ENCODE data around the gene FLAD1. TPM values are rescaled to one million over a fixed set of nuclear protein-coding genes. Genes with fewer than 3 reads are reported as not detected.

FLAD1 gene
- total RNA-seq, 1 experiment from 2014 or later, result 72.8 TPM

GRCh38 chr1:154951901-154952657 lies 31.1 kb upstream of the FLAD1 start:
- no peak for DNase-seq (ENCODE audit: low read depth, low spot score)
- Histone ChIP-seq H3K36me3 (ENCODE audit: control insufficient read depth, insufficient read depth, low read length) (no peaks in the 10 kb centered on the region), H3K9me3 (ENCODE audit: control insufficient read depth, insufficient read depth, low read depth, low read length) (no peaks in the 10 kb centered on the region), H3K27me3 (ENCODE audit: control insufficient read depth, insufficient read depth, low read length) (no peaks in the 10 kb centered on the region), H3K4me3 (ENCODE audit: low read depth in 2 of 2, low read length in 2 of 2) (no peak overlapping the region), H3K27ac (ENCODE audit: low read length) (no peak overlapping the region), H3K4me1 (ENCODE audit: control insufficient read depth, insufficient read depth, low read length) (peaks cover 17% of the 10 kb centered on the region)
- CTCF ChIA-PET, result no interaction called here
- in situ Hi-C loops (cut with HindIII; ENCODE audit: low pct_unique_long_range_greater_than_20kb, low sequenced_read_pairs) (no loop called here), intact Hi-C loops (cut with micrococcal nuclease; ENCODE audit: unreplicated experiment) (loop anchor here (10.0 kb wide), 1 partner anchor 387 kb away; the partner anchor contains the start of gene CHRNB2)
- ATAC-seq, result no peak
- POLR2A ChIA-PET, result interaction anchor here (0.6 kb wide), 1 partner anchor 1114 kb away, joined by 4 read pairs; no protein-coding TSS in a partner anchor
- TF ChIP-seq SIN3A (IDR thresholded peaks at IDR 0.05; ENCODE audit: borderline replicate concordance, insufficient read depth, low read depth, low read length) (no peak), POLR2AphosphoS5 (IDR thresholded peaks at IDR 0.05; ENCODE audit: low read depth, low read length) (no peak), REST (IDR thresholded peaks at IDR 0.05; ENCODE audit: insufficient read depth in 1 of 2, low read depth in 2 of 2, low read length in 1 of 2) (no peak), TCF7L2 (IDR thresholded peaks at IDR 0.05; ENCODE audit: low read depth, low read length) (no peak)
- no TSS peak for BruUV-seq (replicated peaks)

GRCh38 chr1:154952664-154953063 lies 30.5 kb upstream of the FLAD1 start:
- peaks cover 23% of the 10 kb centered on the region for H3K4me1 ChIP-seq (ENCODE audit: control insufficient read depth, insufficient read depth, low read length)
- intact Hi-C loops (cut with micrococcal nuclease; ENCODE audit: unreplicated experiment) (loop anchor here (10.0 kb wide), 1 partner anchor 388 kb away; the partner anchor contains the start of gene CHRNB2), in situ Hi-C loops (cut with HindIII; ENCODE audit: low pct_unique_long_range_greater_than_20kb, low sequenced_read_pairs) (no loop called here)
- H3K36me3 ChIP-seq (ENCODE audit: control insufficient read depth, insufficient read depth, low read length), result no peaks in the 10 kb centered on the region
- H3K4me3 ChIP-seq (ENCODE audit: low read depth in 2 of 2, low read length in 2 of 2), result no peak overlapping the region
- H3K27me3 ChIP-seq (ENCODE audit: control insufficient read depth, insufficient read depth, low read length), result no peaks in the 10 kb centered on the region
- DNase-seq (ENCODE audit: low read depth, low spot score), result no peak
- H3K9me3 ChIP-seq (ENCODE audit: control insufficient read depth, insufficient read depth, low read depth, low read length), result no peaks in the 10 kb centered on the region
- BruUV-seq (replicated peaks), result no TSS peak
- no peak for TF ChIP-seq TCF7L2 (IDR thresholded peaks at IDR 0.05; ENCODE audit: low read depth, low read length)
- TF ChIP-seq SIN3A (IDR thresholded peaks at IDR 0.05; ENCODE audit: borderline replicate concordance, insufficient read depth, low read depth, low read length), result no peak
- no peak for TF ChIP-seq REST (IDR thresholded peaks at IDR 0.05; ENCODE audit: insufficient read depth in 1 of 2, low read depth in 2 of 2, low read length in 1 of 2)
- TF ChIP-seq POLR2AphosphoS5 (IDR thresholded peaks at IDR 0.05; ENCODE audit: low read depth, low read length), result no peak
- TF ChIP-seq CTCF (IDR thresholded peaks at IDR 0.05), result no peak
- no peak overlapping the region for H3K27ac ChIP-seq (ENCODE audit: low read length)
- no peak for ATAC-seq
- ChIA-PET CTCF (no interaction called here), POLR2A (no interaction called here)

Measured in Panc1 (cell line).